Calu3 (cell line): ENCODE data around the gene RNF150. TPM values are rescaled to one million over a fixed set of nuclear protein-coding genes. Genes with fewer than 3 reads are reported as not detected.

ENCODE experiments used
- BruUV-seq: library from RNA; stranded (reverse); fragments of 400-500 nt; replicated peaks from 2 replicates; lab custom pipeline; 2021; lab: Mats Ljungman, UMichigan
- CTCF ChIA-PET: fragments of 300-600 bp; sonication (Branson Sonifier 250); formaldehyde crosslinking; loops from one replicate; lab custom pipeline; 2022; ENCODE audit warnings: antibody characterized with exemption; lab: Charles Lee
- DNase-seq: peaks from one replicate; pipeline ENCODE4 v3.0.0; 2022
- H3K27ac Mint-ChIP-seq: one replicate; pipeline ENCODE4 v1.8.0; 2022; ENCODE audit warnings: mixed read lengths; ENCODE audit not compliant: unreplicated experiment
- H3K27me3 Mint-ChIP-seq: one replicate; pipeline ENCODE4 v1.8.0; 2022; ENCODE audit warnings: mixed read lengths; ENCODE audit not compliant: unreplicated experiment
- H3K36me3 Mint-ChIP-seq: one replicate; pipeline ENCODE4 v1.8.0; 2022; ENCODE audit warnings: mild to moderate bottlenecking, moderate library complexity, mixed read lengths; ENCODE audit not compliant: insufficient read depth, unreplicated experiment
- H3K4me1 Mint-ChIP-seq: one replicate; pipeline ENCODE4 v1.8.0; 2022; ENCODE audit warnings: mild to moderate bottlenecking, low read depth, mixed read lengths; ENCODE audit not compliant: unreplicated experiment
- H3K4me3 Mint-ChIP-seq: one replicate; pipeline ENCODE4 v1.8.0; 2022; ENCODE audit warnings: mild to moderate bottlenecking, low read depth, moderate library complexity, mixed read lengths; ENCODE audit not compliant: unreplicated experiment
- H3K9me3 Mint-ChIP-seq: one replicate; pipeline ENCODE4 v1.8.0; 2022; ENCODE audit warnings: low read depth, mixed read lengths; ENCODE audit not compliant: unreplicated experiment
- intact Hi-C: fragments of 100-400 bp; cut with micrococcal nuclease; formaldehyde crosslinking; loops from one replicate; pipeline ENCODE4 v1.10.0; 2022; ENCODE audit not compliant: unreplicated experiment
- total RNA-seq: library from RNA; stranded (reverse); gene quantifications from 2 replicates; pipeline ENCODE4 v1.2.3, GENCODE V29; 2022
- TF ChIP-seq, protein P1 (sequence below): fragments of 200-600 bp; IDR thresholded peaks from one replicate; pipeline ENCODE4 v1.8.0; 2022; ENCODE audit warnings: antibody characterized with exemption; ENCODE audit not compliant: unreplicated experiment

RNF150 gene
- total RNA-seq, 1 experiment from 2014 or later, result 0.14 TPM

DNA sequence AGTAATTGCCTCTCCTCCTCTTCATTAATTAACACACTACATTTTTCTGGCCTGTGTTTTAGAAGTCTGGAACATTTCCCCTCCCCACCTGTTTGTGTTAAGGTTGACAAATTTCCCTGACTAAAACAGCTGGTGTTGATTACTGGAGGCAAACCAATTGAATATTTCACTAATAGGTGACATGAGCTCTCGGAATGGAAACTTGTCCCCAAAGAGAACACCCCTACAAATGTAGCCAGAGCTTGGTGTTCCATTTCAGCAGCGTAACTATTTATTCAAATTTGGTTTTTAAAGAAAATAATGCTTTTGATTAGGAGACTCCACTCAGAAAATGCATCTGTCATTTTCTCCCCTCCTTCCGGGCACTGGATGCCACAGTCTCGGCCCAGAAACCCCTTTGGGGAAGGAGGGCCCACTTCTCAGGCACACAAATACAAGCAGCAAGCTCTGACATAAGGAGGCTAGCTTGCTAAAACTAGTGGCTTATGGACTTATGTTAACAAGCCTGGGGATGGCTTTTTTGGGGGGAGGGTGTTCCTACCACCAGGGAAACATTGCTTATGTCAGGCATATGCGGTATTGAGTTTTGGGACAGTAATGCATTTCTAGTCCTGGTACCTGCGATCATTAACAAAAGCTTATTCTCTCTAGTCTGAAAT, 2.2 kb downstream of the RNF150 start:
- no peaks in the 10 kb centered on the region for H3K4me1 Mint-ChIP-seq
- no peak overlapping the region for H3K4me3 Mint-ChIP-seq
- intact Hi-C loops, result no loop called here
- peaks cover 68% of the 10 kb centered on the region for H3K27me3 Mint-ChIP-seq
- CTCF ChIA-PET, result no interaction called here
- H3K9me3 Mint-ChIP-seq, result no peaks in the 10 kb centered on the region
- no TSS peak for BruUV-seq
- no peak for DNase-seq
- no peak overlapping the region for H3K27ac Mint-ChIP-seq
- peaks cover 12% of the 10 kb centered on the region for H3K36me3 Mint-ChIP-seq
- TF ChIP-seq, protein P1, sequence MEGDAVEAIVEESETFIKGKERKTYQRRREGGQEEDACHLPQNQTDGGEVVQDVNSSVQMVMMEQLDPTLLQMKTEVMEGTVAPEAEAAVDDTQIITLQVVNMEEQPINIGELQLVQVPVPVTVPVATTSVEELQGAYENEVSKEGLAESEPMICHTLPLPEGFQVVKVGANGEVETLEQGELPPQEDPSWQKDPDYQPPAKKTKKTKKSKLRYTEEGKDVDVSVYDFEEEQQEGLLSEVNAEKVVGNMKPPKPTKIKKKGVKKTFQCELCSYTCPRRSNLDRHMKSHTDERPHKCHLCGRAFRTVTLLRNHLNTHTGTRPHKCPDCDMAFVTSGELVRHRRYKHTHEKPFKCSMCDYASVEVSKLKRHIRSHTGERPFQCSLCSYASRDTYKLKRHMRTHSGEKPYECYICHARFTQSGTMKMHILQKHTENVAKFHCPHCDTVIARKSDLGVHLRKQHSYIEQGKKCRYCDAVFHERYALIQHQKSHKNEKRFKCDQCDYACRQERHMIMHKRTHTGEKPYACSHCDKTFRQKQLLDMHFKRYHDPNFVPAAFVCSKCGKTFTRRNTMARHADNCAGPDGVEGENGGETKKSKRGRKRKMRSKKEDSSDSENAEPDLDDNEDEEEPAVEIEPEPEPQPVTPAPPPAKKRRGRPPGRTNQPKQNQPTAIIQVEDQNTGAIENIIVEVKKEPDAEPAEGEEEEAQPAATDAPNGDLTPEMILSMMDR, result no peak

DNA sequence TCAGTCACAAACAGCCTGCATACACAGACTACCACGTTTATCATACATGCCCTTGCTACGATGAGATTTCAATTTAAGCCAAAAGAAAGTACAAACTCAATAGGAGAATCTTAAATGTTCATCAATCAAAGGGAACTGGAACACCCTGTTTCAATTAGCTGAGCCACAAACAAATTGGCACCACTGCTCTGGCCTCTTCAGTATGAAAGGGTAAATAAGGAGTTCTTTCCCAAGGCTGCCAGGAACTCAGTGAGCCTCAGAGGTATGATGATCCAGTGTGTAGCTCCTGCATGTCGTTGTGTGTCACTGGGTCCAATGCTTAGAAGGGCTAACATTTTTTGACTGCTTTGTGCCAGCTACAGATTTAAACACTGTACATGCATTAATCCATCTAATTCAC, 5.4 kb downstream of the RNF150 start:
- DNase-seq, result no peak
- H3K36me3 Mint-ChIP-seq, result peaks cover 3% of the 10 kb centered on the region
- CTCF ChIA-PET, result no interaction called here
- no peak overlapping the region for H3K4me3 Mint-ChIP-seq
- no peaks in the 10 kb centered on the region for H3K9me3 Mint-ChIP-seq
- TF ChIP-seq, protein P1, result no peak
- peaks cover 50% of the 10 kb centered on the region for H3K27me3 Mint-ChIP-seq
- no peak overlapping the region for H3K27ac Mint-ChIP-seq
- H3K4me1 Mint-ChIP-seq, result no peaks in the 10 kb centered on the region
- intact Hi-C loops, result no loop called here
- BruUV-seq, result no TSS peak

DNA sequence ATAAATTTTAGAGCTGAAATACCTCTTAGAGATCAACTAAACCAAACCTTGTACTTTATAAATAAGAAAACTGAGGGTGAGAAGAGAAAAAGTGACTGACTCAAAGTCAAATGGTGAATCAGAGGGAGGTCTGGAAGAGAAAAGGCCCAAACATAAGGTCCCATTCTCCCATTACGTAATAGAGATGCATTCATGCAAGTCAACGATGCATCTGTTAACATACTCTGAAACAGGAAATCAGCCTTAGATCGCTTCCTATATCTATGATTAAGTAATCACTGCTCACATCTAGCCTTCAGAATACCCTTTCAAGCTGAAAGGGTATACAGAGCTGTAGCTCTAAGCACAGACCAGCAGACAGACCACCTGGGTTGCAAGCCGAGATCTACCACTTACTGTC, 6.5 kb downstream of the RNF150 start:
- Mint-ChIP-seq H3K9me3 (no peaks in the 10 kb centered on the region), H3K27me3 (peaks cover 41% of the 10 kb centered on the region), H3K4me1 (no peaks in the 10 kb centered on the region), H3K4me3 (no peak overlapping the region), H3K27ac (no peak overlapping the region), H3K36me3 (no peaks in the 10 kb centered on the region)
- no TSS peak for BruUV-seq
- intact Hi-C loops, result no loop called here
- TF ChIP-seq, protein P1, result no peak
- no peak for DNase-seq
- CTCF ChIA-PET, result no interaction called here

DNA sequence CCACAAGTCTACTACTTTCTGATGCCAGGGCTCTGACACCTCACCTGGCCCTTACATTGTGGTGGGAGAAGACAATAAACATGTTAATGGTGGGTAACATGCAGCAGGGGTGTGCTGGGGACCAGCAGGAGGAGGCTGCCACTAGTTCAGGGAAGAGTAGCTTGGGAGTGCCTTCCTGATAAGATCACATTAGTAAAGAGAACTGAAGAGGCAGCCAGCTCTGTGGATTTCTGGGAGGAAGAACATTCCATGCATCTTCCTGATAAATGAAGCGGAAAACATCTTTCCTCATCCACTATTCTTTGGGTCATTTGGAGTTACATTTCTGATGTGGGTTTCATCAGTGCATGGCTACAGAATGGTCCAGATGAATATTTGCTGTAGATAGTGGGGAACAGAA, 9.0 kb downstream of the RNF150 start:
- DNase-seq, result no peak
- Mint-ChIP-seq H3K27me3 (peaks cover 29% of the 10 kb centered on the region), H3K9me3 (no peaks in the 10 kb centered on the region), H3K4me1 (no peaks in the 10 kb centered on the region), H3K36me3 (no peaks in the 10 kb centered on the region), H3K4me3 (no peak overlapping the region), H3K27ac (no peak overlapping the region)
- intact Hi-C loops, result no loop called here
- TF ChIP-seq, protein P1, result no peak
- CTCF ChIA-PET, result no interaction called here
- BruUV-seq, result no TSS peak
